Measurements from ENCODE around the gene EXTL1.

DNA sequence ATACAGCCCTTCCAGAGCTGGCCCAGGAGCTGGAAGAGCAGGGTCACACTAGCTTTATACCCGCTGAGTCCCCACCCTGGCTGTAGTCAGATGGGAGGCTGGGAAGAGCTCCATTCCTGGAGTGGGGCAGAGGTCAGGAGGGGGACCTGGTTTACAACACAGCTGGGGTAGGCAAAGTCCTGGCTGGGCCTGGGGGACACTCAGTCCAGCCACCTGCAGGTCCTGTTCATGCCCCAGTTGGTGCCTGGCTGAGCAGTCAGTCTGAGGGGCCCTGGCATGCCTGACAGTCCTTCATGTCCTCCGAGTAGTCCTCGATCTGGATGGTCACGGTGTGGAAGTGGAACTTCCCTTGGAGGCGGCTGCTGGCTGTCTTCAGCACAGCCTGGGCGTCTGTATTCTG lies 17.3 kb downstream of the EXTL1 start:
- TF ChIP-seq POLR2AphosphoS5 (IDR thresholded peaks at IDR 0.05) (no peak), CTCF (IDR thresholded peaks at IDR 0.05) (no peak), POLR2A (IDR thresholded peaks at IDR 0.05) (no peak)
